ENCODE results near the gene SDCCAG8. TPM values are rescaled to one million over a fixed set of nuclear protein-coding genes. Genes with fewer than 3 reads are reported as not detected.

SDCCAG8 gene
- total and polyA plus RNA-seq, 2 of the 8 experiments (the other 6 are each of a cell fraction or from before 2014, with no cell fraction given) = 15.6 to 21.0 TPM

GRCh38 chr1:243470502-243470901 lies 214.7 kb downstream of the SDCCAG8 start (continued):
- TF ChIP-seq, protein P1, sequence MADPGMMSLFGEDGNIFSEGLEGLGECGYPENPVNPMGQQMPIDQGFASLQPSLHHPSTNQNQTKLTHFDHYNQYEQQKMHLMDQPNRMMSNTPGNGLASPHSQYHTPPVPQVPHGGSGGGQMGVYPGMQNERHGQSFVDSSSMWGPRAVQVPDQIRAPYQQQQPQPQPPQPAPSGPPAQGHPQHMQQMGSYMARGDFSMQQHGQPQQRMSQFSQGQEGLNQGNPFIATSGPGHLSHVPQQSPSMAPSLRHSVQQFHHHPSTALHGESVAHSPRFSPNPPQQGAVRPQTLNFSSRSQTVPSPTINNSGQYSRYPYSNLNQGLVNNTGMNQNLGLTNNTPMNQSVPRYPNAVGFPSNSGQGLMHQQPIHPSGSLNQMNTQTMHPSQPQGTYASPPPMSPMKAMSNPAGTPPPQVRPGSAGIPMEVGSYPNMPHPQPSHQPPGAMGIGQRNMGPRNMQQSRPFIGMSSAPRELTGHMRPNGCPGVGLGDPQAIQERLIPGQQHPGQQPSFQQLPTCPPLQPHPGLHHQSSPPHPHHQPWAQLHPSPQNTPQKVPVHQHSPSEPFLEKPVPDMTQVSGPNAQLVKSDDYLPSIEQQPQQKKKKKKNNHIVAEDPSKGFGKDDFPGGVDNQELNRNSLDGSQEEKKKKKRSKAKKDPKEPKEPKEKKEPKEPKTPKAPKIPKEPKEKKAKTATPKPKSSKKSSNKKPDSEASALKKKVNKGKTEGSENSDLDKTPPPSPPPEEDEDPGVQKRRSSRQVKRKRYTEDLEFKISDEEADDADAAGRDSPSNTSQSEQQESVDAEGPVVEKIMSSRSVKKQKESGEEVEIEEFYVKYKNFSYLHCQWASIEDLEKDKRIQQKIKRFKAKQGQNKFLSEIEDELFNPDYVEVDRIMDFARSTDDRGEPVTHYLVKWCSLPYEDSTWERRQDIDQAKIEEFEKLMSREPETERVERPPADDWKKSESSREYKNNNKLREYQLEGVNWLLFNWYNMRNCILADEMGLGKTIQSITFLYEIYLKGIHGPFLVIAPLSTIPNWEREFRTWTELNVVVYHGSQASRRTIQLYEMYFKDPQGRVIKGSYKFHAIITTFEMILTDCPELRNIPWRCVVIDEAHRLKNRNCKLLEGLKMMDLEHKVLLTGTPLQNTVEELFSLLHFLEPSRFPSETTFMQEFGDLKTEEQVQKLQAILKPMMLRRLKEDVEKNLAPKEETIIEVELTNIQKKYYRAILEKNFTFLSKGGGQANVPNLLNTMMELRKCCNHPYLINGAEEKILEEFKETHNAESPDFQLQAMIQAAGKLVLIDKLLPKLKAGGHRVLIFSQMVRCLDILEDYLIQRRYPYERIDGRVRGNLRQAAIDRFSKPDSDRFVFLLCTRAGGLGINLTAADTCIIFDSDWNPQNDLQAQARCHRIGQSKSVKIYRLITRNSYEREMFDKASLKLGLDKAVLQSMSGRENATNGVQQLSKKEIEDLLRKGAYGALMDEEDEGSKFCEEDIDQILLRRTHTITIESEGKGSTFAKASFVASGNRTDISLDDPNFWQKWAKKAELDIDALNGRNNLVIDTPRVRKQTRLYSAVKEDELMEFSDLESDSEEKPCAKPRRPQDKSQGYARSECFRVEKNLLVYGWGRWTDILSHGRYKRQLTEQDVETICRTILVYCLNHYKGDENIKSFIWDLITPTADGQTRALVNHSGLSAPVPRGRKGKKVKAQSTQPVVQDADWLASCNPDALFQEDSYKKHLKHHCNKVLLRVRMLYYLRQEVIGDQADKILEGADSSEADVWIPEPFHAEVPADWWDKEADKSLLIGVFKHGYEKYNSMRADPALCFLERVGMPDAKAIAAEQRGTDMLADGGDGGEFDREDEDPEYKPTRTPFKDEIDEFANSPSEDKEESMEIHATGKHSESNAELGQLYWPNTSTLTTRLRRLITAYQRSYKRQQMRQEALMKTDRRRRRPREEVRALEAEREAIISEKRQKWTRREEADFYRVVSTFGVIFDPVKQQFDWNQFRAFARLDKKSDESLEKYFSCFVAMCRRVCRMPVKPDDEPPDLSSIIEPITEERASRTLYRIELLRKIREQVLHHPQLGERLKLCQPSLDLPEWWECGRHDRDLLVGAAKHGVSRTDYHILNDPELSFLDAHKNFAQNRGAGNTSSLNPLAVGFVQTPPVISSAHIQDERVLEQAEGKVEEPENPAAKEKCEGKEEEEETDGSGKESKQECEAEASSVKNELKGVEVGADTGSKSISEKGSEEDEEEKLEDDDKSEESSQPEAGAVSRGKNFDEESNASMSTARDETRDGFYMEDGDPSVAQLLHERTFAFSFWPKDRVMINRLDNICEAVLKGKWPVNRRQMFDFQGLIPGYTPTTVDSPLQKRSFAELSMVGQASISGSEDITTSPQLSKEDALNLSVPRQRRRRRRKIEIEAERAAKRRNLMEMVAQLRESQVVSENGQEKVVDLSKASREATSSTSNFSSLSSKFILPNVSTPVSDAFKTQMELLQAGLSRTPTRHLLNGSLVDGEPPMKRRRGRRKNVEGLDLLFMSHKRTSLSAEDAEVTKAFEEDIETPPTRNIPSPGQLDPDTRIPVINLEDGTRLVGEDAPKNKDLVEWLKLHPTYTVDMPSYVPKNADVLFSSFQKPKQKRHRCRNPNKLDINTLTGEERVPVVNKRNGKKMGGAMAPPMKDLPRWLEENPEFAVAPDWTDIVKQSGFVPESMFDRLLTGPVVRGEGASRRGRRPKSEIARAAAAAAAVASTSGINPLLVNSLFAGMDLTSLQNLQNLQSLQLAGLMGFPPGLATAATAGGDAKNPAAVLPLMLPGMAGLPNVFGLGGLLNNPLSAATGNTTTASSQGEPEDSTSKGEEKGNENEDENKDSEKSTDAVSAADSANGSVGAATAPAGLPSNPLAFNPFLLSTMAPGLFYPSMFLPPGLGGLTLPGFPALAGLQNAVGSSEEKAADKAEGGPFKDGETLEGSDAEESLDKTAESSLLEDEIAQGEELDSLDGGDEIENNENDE (IDR thresholded peaks at IDR 0.05; ENCODE audit: insufficient replicate concordance, low read length) = no peak
- TF ChIP-seq, protein P2, sequence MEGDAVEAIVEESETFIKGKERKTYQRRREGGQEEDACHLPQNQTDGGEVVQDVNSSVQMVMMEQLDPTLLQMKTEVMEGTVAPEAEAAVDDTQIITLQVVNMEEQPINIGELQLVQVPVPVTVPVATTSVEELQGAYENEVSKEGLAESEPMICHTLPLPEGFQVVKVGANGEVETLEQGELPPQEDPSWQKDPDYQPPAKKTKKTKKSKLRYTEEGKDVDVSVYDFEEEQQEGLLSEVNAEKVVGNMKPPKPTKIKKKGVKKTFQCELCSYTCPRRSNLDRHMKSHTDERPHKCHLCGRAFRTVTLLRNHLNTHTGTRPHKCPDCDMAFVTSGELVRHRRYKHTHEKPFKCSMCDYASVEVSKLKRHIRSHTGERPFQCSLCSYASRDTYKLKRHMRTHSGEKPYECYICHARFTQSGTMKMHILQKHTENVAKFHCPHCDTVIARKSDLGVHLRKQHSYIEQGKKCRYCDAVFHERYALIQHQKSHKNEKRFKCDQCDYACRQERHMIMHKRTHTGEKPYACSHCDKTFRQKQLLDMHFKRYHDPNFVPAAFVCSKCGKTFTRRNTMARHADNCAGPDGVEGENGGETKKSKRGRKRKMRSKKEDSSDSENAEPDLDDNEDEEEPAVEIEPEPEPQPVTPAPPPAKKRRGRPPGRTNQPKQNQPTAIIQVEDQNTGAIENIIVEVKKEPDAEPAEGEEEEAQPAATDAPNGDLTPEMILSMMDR (IDR thresholded peaks at IDR 0.05; ENCODE audit: control extremely low read depth in 1 of 3, insufficient read depth in 1 of 3, low read depth in 1 of 3, low read length in 3 of 3) = peak in 1 of 3 experiments; percentile 25; a peak in 1 of 4 replicates
- TF ChIP-seq RAD21 (IDR thresholded peaks at IDR 0.05 in 1 of 2, conservative IDR thresholded peaks at IDR 0.05 in 1 of 2; ENCODE audit: low read depth in 2 of 2, low read length in 2 of 2) = peak; percentile 44 to 55; a peak in 3 of 4 replicates

All from H1 (cell line).